Fibroblast of lung (primary cell): ENCODE results near the gene FOXJ1.

Experiments
- CTCF ChIP-seq, 2 donors: IDR thresholded peaks in 1 of 2; conservative IDR thresholded peaks in 1 of 2; 1 replicate in 1 of 2; 2 replicates in 1 of 2; pipeline ENCODE4 v1.5.1; 2011 to 2012; ENCODE audit warnings: low read length in 2 of 2, control low read depth in 1 of 2, inconsistent platforms in 1 of 2, low read depth in 1 of 2, mild to moderate bottlenecking in 1 of 2
- EZH2 ChIP-seq: IDR thresholded peaks from 2 replicates; pipeline ENCODE4 v1.5.1; 2012; ENCODE audit warnings: low read length, control low read depth, mild to moderate bottlenecking; ENCODE audit errors: missing control alignments

DNA sequence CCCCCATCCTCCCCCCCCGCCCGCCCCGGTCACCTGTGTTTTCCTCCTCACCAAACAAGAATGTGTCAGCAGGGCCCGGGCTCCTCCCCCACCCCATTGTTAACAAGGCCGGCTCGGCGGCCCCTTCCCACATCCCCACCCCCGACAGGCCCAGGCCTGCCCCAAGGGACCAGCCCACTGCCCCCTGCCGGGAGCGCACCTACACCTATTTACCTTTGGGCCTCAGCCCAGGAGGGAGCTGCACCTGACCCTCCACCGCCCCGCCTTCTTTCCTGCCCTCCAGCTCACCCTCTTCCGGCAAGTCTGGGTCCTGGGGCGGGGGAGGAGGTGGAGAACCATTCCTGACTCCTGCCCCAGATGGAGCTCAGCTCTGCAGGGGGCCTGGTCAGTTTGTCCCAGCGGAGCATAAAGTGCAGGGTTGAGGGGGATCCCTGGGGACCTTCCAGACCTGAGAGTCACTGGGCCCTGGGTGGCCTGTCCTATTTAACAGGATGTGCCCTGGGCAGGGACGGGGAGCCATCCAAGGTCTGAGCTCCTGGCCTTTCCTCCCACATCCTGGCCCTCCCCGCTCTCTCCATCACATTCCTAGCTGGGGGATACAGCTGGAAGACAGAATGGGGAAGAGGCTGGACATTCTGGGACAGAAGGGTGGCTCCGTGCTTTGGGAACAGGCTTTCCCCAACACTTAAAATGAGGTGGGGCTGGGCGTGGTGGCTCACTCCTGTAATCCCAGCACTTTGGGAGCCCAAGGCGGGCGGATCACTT is 8.3 kb downstream of the FOXJ1 start:
- TF ChIP-seq CTCF (conservative IDR thresholded peaks at IDR 0.05 in 1 of 2, IDR thresholded peaks at IDR 0.05 in 1 of 2; ENCODE audit: low read depth in 1 of 2, low read length in 2 of 2) = no peak
- TF ChIP-seq EZH2 = no peak
